GM12872 (cell line): ENCODE results near the gene NUDT3.

Source experiments
- CTCF ChIP-seq: IDR thresholded peaks from 3 replicates; pipeline ENCODE4 v1.5.1; 2011; ENCODE audit warnings: low read depth, mild to moderate bottlenecking, low read length, moderate library complexity; ENCODE audit not compliant: insufficient read depth

Gene NUDT3

DNA sequence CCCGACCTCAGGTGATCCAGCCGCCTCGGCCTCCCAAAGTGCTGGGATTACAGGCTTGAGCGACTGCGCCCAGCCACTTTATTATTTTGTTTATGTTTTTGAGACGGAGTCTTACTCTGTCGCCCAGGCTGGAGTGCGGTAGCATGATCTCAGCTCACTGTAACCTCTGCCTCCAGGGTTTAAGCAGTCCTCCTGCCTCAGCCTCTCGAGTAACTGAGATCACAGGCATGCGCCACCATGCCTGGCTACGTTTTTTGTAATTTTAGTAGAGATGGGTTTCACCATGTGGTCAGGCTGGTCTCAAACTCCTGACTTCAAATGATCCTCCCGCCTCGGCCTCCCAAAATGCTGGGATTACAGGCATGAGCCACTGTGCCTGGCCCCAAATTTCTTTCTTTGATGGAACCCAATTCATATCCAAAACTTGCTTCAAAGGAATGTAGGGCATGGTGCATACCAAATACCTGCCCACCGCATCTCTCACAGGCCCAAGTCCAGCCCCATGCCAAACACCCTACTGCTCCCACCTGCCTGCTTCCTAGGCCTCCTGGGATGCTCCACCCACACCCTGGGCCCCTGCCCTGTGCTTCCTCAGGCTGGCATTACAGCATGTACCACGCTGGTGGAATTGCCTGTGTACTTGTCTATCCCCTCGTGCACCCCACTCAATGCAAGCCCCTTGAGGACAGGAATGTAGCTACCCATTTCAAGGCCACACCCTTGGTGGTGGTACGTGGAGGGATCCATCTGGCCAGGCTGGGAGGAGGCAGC, 160.7 kb downstream of the NUDT3 start:
- TF ChIP-seq CTCF: no peak

GRCh38 chr6:34230653-34231371, 161.7 kb downstream of the NUDT3 start:
- TF ChIP-seq CTCF: no peak

GRCh38 chr6:34229877-34230276, 162.6 kb downstream of the NUDT3 start:
- TF ChIP-seq CTCF: no peak
